ENCODE data around the gene MAL. TPM values are rescaled to one million over a fixed set of nuclear protein-coding genes. Genes with fewer than 3 reads are reported as not detected.

The MAL gene
- total RNA-seq, 1 experiment from 2014 or later, result 1.6 TPM

GRCh38 chr2:95047629-95048510 lies 22.4 kb downstream of the MAL start:
- POLR2A ChIA-PET (ENCODE audit: unreplicated experiment), result no interaction called here
- Histone ChIP-seq H3K79me2 (ENCODE audit: low read length) (no peaks in the 10 kb centered on the region), H2AFZ (ENCODE audit: low read length) (no peak overlapping the region), H4K20me1 (ENCODE audit: low read length) (no peaks in the 10 kb centered on the region), H3K9me2 (replicated peaks; ENCODE audit: low read length) (no peaks in the 10 kb centered on the region), H3K4me1 (ENCODE audit: insufficient read depth, low read length) (peaks cover 36% of the 10 kb centered on the region), H3K36me3 (ENCODE audit: low read depth, low read length) (no peaks in the 10 kb centered on the region), H3K27ac (ENCODE audit: low read length) (no peak overlapping the region), H3K9ac (ENCODE audit: low read length) (no peak overlapping the region), H3K4me3 (ENCODE audit: low read length) (no peak overlapping the region), H3F3A (ENCODE audit: low read length, unreplicated experiment) (no peaks in the 10 kb centered on the region), H3K27me3 (ENCODE audit: low read length) (no peaks in the 10 kb centered on the region), H3K4me2 (ENCODE audit: low read length) (no peak overlapping the region), H3K9me3 (ENCODE audit: low read length) (no peaks in the 10 kb centered on the region)
- CTCF ChIA-PET, result no interaction called here
- intact Hi-C loops (cut with micrococcal nuclease), result no loop called here
- DNase-seq, result no peak
- no TSS peak for BruUV-seq (replicated peaks)
- no peak for ATAC-seq
- TF ChIP-seq EZH2phosphoT487 (IDR thresholded peaks at IDR 0.05; ENCODE audit: borderline replicate concordance, low read length) (no peak), EZH2 (IDR thresholded peaks at IDR 0.05; ENCODE audit: low read length, unreplicated experiment) (no peak), CTCF (conservative IDR thresholded peaks at IDR 0.05; ENCODE audit: low read depth, low read length) (no peak)

- H2AFZ ChIP-seq (ENCODE audit: low read length), result no peak overlapping the region
- ATAC-seq (no peak), DNase-seq (no peak)
- H3K27ac ChIP-seq (ENCODE audit: low read length), result no peak overlapping the region
- H3K4me1 ChIP-seq (ENCODE audit: insufficient read depth, low read length), result peaks cover 27% of the 10 kb centered on the region
- H4K20me1 ChIP-seq (ENCODE audit: low read length), result no peaks in the 10 kb centered on the region
- H3K9ac ChIP-seq (ENCODE audit: low read length), result no peak overlapping the region
- no peaks in the 10 kb centered on the region for H3F3A ChIP-seq (ENCODE audit: low read length, unreplicated experiment)
- intact Hi-C loops (cut with micrococcal nuclease), result no loop called here
- no peaks in the 10 kb centered on the region for H3K27me3 ChIP-seq (ENCODE audit: low read length)
- no peak for TF ChIP-seq EZH2phosphoT487 (IDR thresholded peaks at IDR 0.05; ENCODE audit: borderline replicate concordance, low read length)
- TF ChIP-seq EZH2 (IDR thresholded peaks at IDR 0.05; ENCODE audit: low read length, unreplicated experiment), result no peak
- TF ChIP-seq CTCF (conservative IDR thresholded peaks at IDR 0.05; ENCODE audit: low read depth, low read length), result no peak
- H3K4me3 ChIP-seq (ENCODE audit: low read length), result no peak overlapping the region
- no peaks in the 10 kb centered on the region for H3K79me2 ChIP-seq (ENCODE audit: low read length)
- ChIA-PET POLR2A (ENCODE audit: unreplicated experiment) (no interaction called here), CTCF (no interaction called here)
- no peaks in the 10 kb centered on the region for H3K9me3 ChIP-seq (ENCODE audit: low read length)
- no peaks in the 10 kb centered on the region for H3K9me2 ChIP-seq (replicated peaks; ENCODE audit: low read length)
- H3K4me2 ChIP-seq (ENCODE audit: low read length), result no peak overlapping the region
- H3K36me3 ChIP-seq (ENCODE audit: low read depth, low read length), result no peaks in the 10 kb centered on the region
- no TSS peak for BruUV-seq (replicated peaks)
These were observed 23.5 kb downstream of the MAL start for GRCh38 chr2:95048825-95049682.

DNA sequence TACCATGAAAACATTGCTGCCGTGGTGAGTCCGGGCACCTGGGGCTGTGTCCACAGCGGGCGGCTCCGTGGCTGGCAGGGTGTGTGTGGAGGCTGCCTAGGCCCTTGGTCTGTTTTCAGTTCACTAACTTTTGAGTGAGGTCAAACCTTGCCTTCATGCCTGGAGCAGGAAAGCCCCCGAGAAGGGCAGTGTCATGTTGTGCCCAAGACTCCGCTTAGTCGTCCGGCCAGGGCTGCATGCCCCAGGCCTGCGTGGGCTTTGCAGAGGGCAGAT lies 24.1 kb downstream of the MAL start:
- Histone ChIP-seq H3K36me3 (ENCODE audit: low read depth, low read length) (no peaks in the 10 kb centered on the region), H3K4me2 (ENCODE audit: low read length) (no peak overlapping the region), H3K9ac (ENCODE audit: low read length) (no peak overlapping the region), H2AFZ (ENCODE audit: low read length) (no peak overlapping the region), H3K79me2 (ENCODE audit: low read length) (no peaks in the 10 kb centered on the region), H3K9me3 (ENCODE audit: low read length) (no peaks in the 10 kb centered on the region), H3K9me2 (replicated peaks; ENCODE audit: low read length) (no peaks in the 10 kb centered on the region), H3K27ac (ENCODE audit: low read length) (no peak overlapping the region), H3K4me3 (ENCODE audit: low read length) (no peak overlapping the region), H3F3A (ENCODE audit: low read length, unreplicated experiment) (no peaks in the 10 kb centered on the region), H4K20me1 (ENCODE audit: low read length) (no peaks in the 10 kb centered on the region), H3K27me3 (ENCODE audit: low read length) (no peaks in the 10 kb centered on the region), H3K4me1 (ENCODE audit: insufficient read depth, low read length) (peaks cover 25% of the 10 kb centered on the region)
- ATAC-seq (no peak), DNase-seq (no peak)
- BruUV-seq (replicated peaks), result no TSS peak
- ChIA-PET POLR2A (ENCODE audit: unreplicated experiment) (no interaction called here), CTCF (no interaction called here)
- TF ChIP-seq EZH2phosphoT487 (IDR thresholded peaks at IDR 0.05; ENCODE audit: borderline replicate concordance, low read length), result no peak
- no peak for TF ChIP-seq CTCF (conservative IDR thresholded peaks at IDR 0.05; ENCODE audit: low read depth, low read length)
- TF ChIP-seq EZH2 (IDR thresholded peaks at IDR 0.05; ENCODE audit: low read length, unreplicated experiment), result no peak
- intact Hi-C loops (cut with micrococcal nuclease), result no loop called here
